H9 (cell line): Measurements from ENCODE around the gene TRNP1. TPM values are rescaled to one million over a fixed set of nuclear protein-coding genes. Genes with fewer than 3 reads are reported as not detected.

Source experiments
- DNase-seq: peaks from one replicate; pipeline ENCODE4 v3.0.0-alpha.2; 2017
- H2AFZ ChIP-seq: one replicate; pipeline ENCODE4 v1.6.1; 2013; ENCODE audit warnings: mild to moderate bottlenecking, low read length, control low read depth, moderate library complexity
- H2AK5ac ChIP-seq: 2 replicates; pipeline ENCODE4 v1.6.1; 2013; ENCODE audit warnings: low read length, control low read depth, mixed read lengths; ENCODE audit not compliant: insufficient read length
- H2BK120ac ChIP-seq: one replicate; pipeline ENCODE4 v1.6.1; 2013; ENCODE audit warnings: low read depth, mild to moderate bottlenecking, low read length, control low read depth, inconsistent platforms; ENCODE audit not compliant: poor library complexity, severe bottlenecking
- H2BK12ac ChIP-seq: 2 replicates; pipeline ENCODE4 v1.6.1; 2013; ENCODE audit warnings: low read length, control low read depth, mixed read lengths, low read depth; ENCODE audit not compliant: insufficient read length
- H2BK15ac ChIP-seq: 2 replicates; pipeline ENCODE4 v1.6.1; 2013; ENCODE audit warnings: low read depth, low read length, control low read depth
- H2BK20ac ChIP-seq: one replicate; pipeline ENCODE4 v1.6.1; 2013; ENCODE audit warnings: low read depth, mild to moderate bottlenecking, low read length, control low read depth, inconsistent platforms; ENCODE audit not compliant: poor library complexity, severe bottlenecking
- H2BK5ac ChIP-seq: 2 replicates; pipeline ENCODE4 v1.6.1; 2013; ENCODE audit warnings: low read length, control low read depth, mixed read lengths; ENCODE audit not compliant: insufficient read length
- H3K14ac ChIP-seq: 2 replicates; pipeline ENCODE4 v1.6.1; 2013; ENCODE audit warnings: low read length, control low read depth; ENCODE audit not compliant: insufficient read depth
- H3K18ac ChIP-seq: 2 replicates; pipeline ENCODE4 v1.6.1; 2013; ENCODE audit warnings: low read depth, mild to moderate bottlenecking, mixed read lengths, low read length, control low read depth; ENCODE audit not compliant: insufficient read length
- H3K23ac ChIP-seq: 2 replicates; pipeline ENCODE4 v1.6.1; 2013; ENCODE audit warnings: low read length, control low read depth, mixed read lengths, low read depth; ENCODE audit not compliant: insufficient read length
- H3K23me2 ChIP-seq: 2 replicates; pipeline ENCODE4 v1.6.1; 2013; ENCODE audit warnings: low read depth, mild to moderate bottlenecking, mixed read lengths, low read length, control low read depth; ENCODE audit not compliant: insufficient read length, poor library complexity, severe bottlenecking
- H3K27ac ChIP-seq: 2 replicates; pipeline ENCODE4 v1.5.1; 2013; ENCODE audit warnings: low read length, control low read depth, mixed read lengths, low read depth; ENCODE audit not compliant: insufficient read length
- H3K27me3 ChIP-seq: 2 replicates; pipeline ENCODE4 v1.6.1; 2013; ENCODE audit warnings: low read length, control low read depth, inconsistent platforms; ENCODE audit not compliant: insufficient read depth
- H3K4ac ChIP-seq: 2 replicates; pipeline ENCODE4 v1.6.1; 2013; ENCODE audit warnings: low read depth, mild to moderate bottlenecking, control low read depth, inconsistent platforms, low read length, moderate library complexity
- H3K4me1 ChIP-seq: 2 replicates; pipeline ENCODE4 v1.6.1; 2013; ENCODE audit warnings: low read length, control low read depth, inconsistent platforms; ENCODE audit not compliant: insufficient read depth
- H3K4me2 ChIP-seq: 2 replicates; pipeline ENCODE4 v1.6.1; 2013; ENCODE audit warnings: low read length, control low read depth, mixed read lengths; ENCODE audit not compliant: insufficient read length, insufficient read depth
- H3K56ac ChIP-seq: 2 replicates; pipeline ENCODE4 v1.6.1; 2013; ENCODE audit warnings: low read depth, mild to moderate bottlenecking, mixed read lengths, low read length, control low read depth; ENCODE audit not compliant: insufficient read length
- H3K79me1 ChIP-seq: 2 replicates; pipeline ENCODE4 v1.6.1; 2013; ENCODE audit warnings: low read depth, mild to moderate bottlenecking, moderate library complexity, low read length, control low read depth, inconsistent platforms; ENCODE audit not compliant: insufficient read depth, poor library complexity, severe bottlenecking
- H3K79me2 ChIP-seq: 2 replicates; pipeline ENCODE4 v1.6.1; 2013; ENCODE audit warnings: low read length, control low read depth, inconsistent platforms; ENCODE audit not compliant: insufficient read depth
- H3K9ac ChIP-seq: 2 replicates; pipeline ENCODE4 v1.6.1; 2013; ENCODE audit warnings: low read length, control low read depth, mixed read lengths; ENCODE audit not compliant: insufficient read length; ENCODE audit errors: extremely low read depth
- H3K9me3 ChIP-seq: one replicate; pipeline ENCODE4 v1.6.1; 2013; ENCODE audit warnings: low read depth, low read length, inconsistent platforms; ENCODE audit not compliant: control insufficient read depth
- H3T11ph ChIP-seq: one replicate; pipeline ENCODE4 v1.6.1; 2013; ENCODE audit warnings: mild to moderate bottlenecking, low read length, control low read depth, inconsistent platforms
- H4K20me1 ChIP-seq: one replicate; pipeline ENCODE4 v1.6.1; 2013; ENCODE audit not compliant: control insufficient read depth, insufficient read length, insufficient read depth
- H4K5ac ChIP-seq: 2 replicates; pipeline ENCODE4 v1.6.1; 2013; ENCODE audit warnings: low read depth, mild to moderate bottlenecking, mixed read lengths, low read length, control low read depth; ENCODE audit not compliant: insufficient read length
- H4K8ac ChIP-seq: replicated peaks from 2 replicates; pipeline ENCODE4 v1.6.1; 2013; ENCODE audit warnings: low read length, control low read depth, mixed read lengths, low read depth; ENCODE audit not compliant: insufficient read length
- H4K91ac ChIP-seq: 2 replicates; pipeline ENCODE4 v1.6.1; 2013; ENCODE audit warnings: low read depth, mild to moderate bottlenecking, moderate library complexity, mixed read lengths, low read length, control low read depth; ENCODE audit not compliant: insufficient read length
- H3K27ac Mint-ChIP-seq, 3 experiments: 2 replicates in 2 of 3; 3 replicates in 1 of 3; pipeline ENCODE4 v1.8.0; 2020 to 2021; ENCODE audit warnings: mixed read lengths in 3 of 3, mild to moderate bottlenecking in 1 of 3, moderate library complexity in 1 of 3
- H3K27me3 Mint-ChIP-seq: 2 replicates; pipeline ENCODE4 v1.8.0; 2021; ENCODE audit warnings: low read depth, mild to moderate bottlenecking, moderate library complexity, mixed read lengths
- H3K36me3 Mint-ChIP-seq, 3 experiments: 2 replicates in 2 of 3; 3 replicates in 1 of 3; pipeline ENCODE4 v1.8.0; 2020 to 2021; ENCODE audit warnings: low read depth in 3 of 3, mixed read lengths in 3 of 3; ENCODE audit not compliant: insufficient read depth in 1 of 3
- H3K4me1 Mint-ChIP-seq, 2 experiments: 2 replicates each; pipeline ENCODE4 v1.8.0; 2020; ENCODE audit warnings: mixed read lengths in 2 of 2
- H3K4me3 Mint-ChIP-seq, 2 experiments: 2 replicates in 1 of 2; 3 replicates in 1 of 2; pipeline ENCODE4 v1.8.0; 2020 to 2021; ENCODE audit warnings: mild to moderate bottlenecking in 2 of 2, mixed read lengths in 2 of 2, moderate library complexity in 1 of 2
- H3K9me3 Mint-ChIP-seq, 2 experiments: 2 replicates in 1 of 2; 3 replicates in 1 of 2; pipeline ENCODE4 v1.8.0; 2020; ENCODE audit warnings: mild to moderate bottlenecking in 2 of 2, mixed read lengths in 2 of 2, moderate library complexity in 1 of 2
- WGBS: extraction: QIAGEN DNeasy Blood & Tissue Kit; methylation state at CpG from one replicate; pipeline ENCODE4 v1.1.7; 2013; ENCODE audit warnings: missing lambda C conversion rate, low lambda C conversion rate, mixed read lengths; ENCODE audit not compliant: insufficient read length; ENCODE audit errors: extremely low coverage; 5-methylcytosine and 5-hydroxymethylcytosine counted together
- total RNA-seq: library from RNA; stranded (reverse); gene quantifications from 2 replicates; pipeline ENCODE4 v1.2.1, GENCODE V29; 2021
- TF ChIP-seq, protein P1 (sequence below): fragments of 200-600 bp; sonication (generic); conservative IDR thresholded peaks from 3 replicates; pipeline ENCODE4 v1.8.0; 2021; ENCODE audit warnings: antibody characterized with exemption, mild to moderate bottlenecking

The TRNP1 gene
- total RNA-seq, 1 experiment from 2014 or later: 39.0 TPM

DNA sequence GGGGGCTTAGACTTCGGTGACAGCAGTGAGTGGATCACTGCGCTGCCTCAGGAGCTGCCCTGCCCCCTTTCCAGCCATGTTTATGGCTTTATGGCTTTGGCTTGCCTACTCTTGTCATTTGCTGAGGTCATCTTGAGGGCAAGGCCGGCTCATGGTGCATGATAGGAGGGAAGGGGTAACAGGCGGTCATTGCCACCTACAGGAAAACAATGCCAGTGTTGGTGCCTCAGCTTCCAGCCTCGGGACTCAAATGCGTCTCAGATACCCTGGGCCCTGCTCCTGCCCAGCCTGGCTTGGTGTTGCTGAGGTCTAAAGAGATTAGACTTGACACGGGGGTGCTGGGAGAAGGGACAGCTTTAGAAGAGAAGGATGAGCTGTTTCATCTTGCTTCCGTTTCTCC lies 47.8 kb upstream of the TRNP1 start:
- peaks cover 42 to 83% (median 70%) of the 10 kb centered on the region in 3 experiments; a peak in 6 of 7 replicates for H3K36me3 Mint-ChIP-seq
- no peaks in the 10 kb centered on the region for H3K9me3 Mint-ChIP-seq
- Histone ChIP-seq H3K9ac (no peak overlapping the region), H2AFZ (no peak overlapping the region), H3K18ac (no peak overlapping the region), H2AK5ac (no peak overlapping the region), H3T11ph (no peak overlapping the region), H4K5ac (no peak overlapping the region), H3K9me3 (no peaks in the 10 kb centered on the region), H2BK120ac (no peak overlapping the region), H3K79me1 (no peaks in the 10 kb centered on the region), H3K27me3 (no peaks in the 10 kb centered on the region), H3K4me1 (no peaks in the 10 kb centered on the region), H3K4me2 (no peak overlapping the region), H3K23me2 (no peaks in the 10 kb centered on the region), H3K14ac (no peak overlapping the region), H3K79me2 (no peaks in the 10 kb centered on the region), H2BK5ac (no peak overlapping the region), H3K56ac (no peak overlapping the region), H3K4ac (no peak overlapping the region), H4K20me1 (no peaks in the 10 kb centered on the region), H4K91ac (no peak overlapping the region), H2BK20ac (no peak overlapping the region), H3K23ac (no peak overlapping the region), H4K8ac (no peak overlapping the region), H2BK15ac (no peak overlapping the region), H2BK12ac (no peak overlapping the region), H3K27ac (no peak overlapping the region)
- no peak overlapping the region for H3K27ac Mint-ChIP-seq
- DNase-seq: no peak
- WGBS: no CpG with 5 or more reads among the region's 8 CpGs
- H3K4me3 Mint-ChIP-seq: no peak overlapping the region
- H3K4me1 Mint-ChIP-seq: no peaks in the 10 kb centered on the region
- TF ChIP-seq, protein P1, sequence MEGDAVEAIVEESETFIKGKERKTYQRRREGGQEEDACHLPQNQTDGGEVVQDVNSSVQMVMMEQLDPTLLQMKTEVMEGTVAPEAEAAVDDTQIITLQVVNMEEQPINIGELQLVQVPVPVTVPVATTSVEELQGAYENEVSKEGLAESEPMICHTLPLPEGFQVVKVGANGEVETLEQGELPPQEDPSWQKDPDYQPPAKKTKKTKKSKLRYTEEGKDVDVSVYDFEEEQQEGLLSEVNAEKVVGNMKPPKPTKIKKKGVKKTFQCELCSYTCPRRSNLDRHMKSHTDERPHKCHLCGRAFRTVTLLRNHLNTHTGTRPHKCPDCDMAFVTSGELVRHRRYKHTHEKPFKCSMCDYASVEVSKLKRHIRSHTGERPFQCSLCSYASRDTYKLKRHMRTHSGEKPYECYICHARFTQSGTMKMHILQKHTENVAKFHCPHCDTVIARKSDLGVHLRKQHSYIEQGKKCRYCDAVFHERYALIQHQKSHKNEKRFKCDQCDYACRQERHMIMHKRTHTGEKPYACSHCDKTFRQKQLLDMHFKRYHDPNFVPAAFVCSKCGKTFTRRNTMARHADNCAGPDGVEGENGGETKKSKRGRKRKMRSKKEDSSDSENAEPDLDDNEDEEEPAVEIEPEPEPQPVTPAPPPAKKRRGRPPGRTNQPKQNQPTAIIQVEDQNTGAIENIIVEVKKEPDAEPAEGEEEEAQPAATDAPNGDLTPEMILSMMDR: no peak
- no peaks in the 10 kb centered on the region for H3K27me3 Mint-ChIP-seq
